CD4-positive, alpha-beta T cell (primary cell): ENCODE measurements around the gene SIGLEC10. TPM values are rescaled to one million over a fixed set of nuclear protein-coding genes. Genes with fewer than 3 reads are reported as not detected.
"Not testable (repeated sequence)": the region's sequence is repeated elsewhere in the genome, so short reads cannot be mapped to it uniquely, and the experiment has no call there.

Experiments
- ATAC-seq: fragments of 200-7000 bp; cut with Tn5 transposase; one replicate; pipeline ENCODE4 v1.10.0; 2022; ENCODE audit warnings: mild to moderate bottlenecking; ENCODE audit not compliant: poor library complexity
- CTCF ChIA-PET: fragments of 350-600 bp; sonication (Branson Sonifier 250); formaldehyde crosslinking; loops from one replicate; lab custom pipeline; 2021; ENCODE audit warnings: antibody characterized with exemption, inconsistent platforms; lab: Charles Lee
- POLR2A ChIA-PET: fragments of 350-600 bp; sonication (Branson Sonifier 250); formaldehyde crosslinking; loops from one replicate; lab custom pipeline; 2021; ENCODE audit warnings: antibody characterized with exemption, inconsistent platforms; lab: Charles Lee
- DNase-seq, 14 experiments: peaks; one replicate each; pipeline ENCODE4 v3.0.0-alpha.2; 2013 to 2020; ENCODE audit warnings: mixed read lengths in 2 of 14
- H3K27ac ChIP-seq, 2 donors: one replicate each; pipeline versions ENCODE4 v1.5.1 to v1.7.0; 2013; ENCODE audit warnings: low read length in 2 of 2, low read depth in 1 of 2, mild to moderate bottlenecking in 1 of 2
- H3K27me3 ChIP-seq, 2 experiments: 1 replicate in 1 of 2; 2 replicates in 1 of 2; pipeline versions ENCODE4 v1.6.1 to v1.7.0; 2013; ENCODE audit warnings: low read length in 2 of 2, control low read depth in 1 of 2, mild to moderate bottlenecking in 1 of 2, moderate library complexity in 1 of 2; ENCODE audit not compliant: insufficient read depth in 2 of 2, control insufficient read depth in 1 of 2
- H3K36me3 ChIP-seq: one replicate; pipeline ENCODE4 v1.6.1; 2013; ENCODE audit warnings: low read length, control low read depth; ENCODE audit not compliant: insufficient read depth
- H3K4me1 ChIP-seq: one replicate; pipeline ENCODE4 v1.6.1; 2013; ENCODE audit warnings: low read length, control low read depth; ENCODE audit not compliant: insufficient read depth
- H3K4me3 ChIP-seq: one replicate; pipeline ENCODE4 v1.5.1; 2013; ENCODE audit warnings: mild to moderate bottlenecking, low read length, moderate library complexity
- H3K9me3 ChIP-seq, 2 experiments: 1 replicate in 1 of 2; 2 replicates in 1 of 2; pipeline versions ENCODE4 v1.6.1 to v1.7.0; 2013; ENCODE audit warnings: low read length in 2 of 2, mild to moderate bottlenecking in 2 of 2, control low read depth in 1 of 2, moderate library complexity in 1 of 2; ENCODE audit not compliant: control insufficient read depth in 1 of 2, insufficient read depth in 1 of 2
- H3K27ac Mint-ChIP-seq: one replicate; pipeline ENCODE4 v1.8.0; 2020; ENCODE audit warnings: mixed read lengths
- H3K27me3 Mint-ChIP-seq: one replicate; pipeline ENCODE4 v1.8.0; 2021; ENCODE audit warnings: mixed read lengths
- H3K36me3 Mint-ChIP-seq: one replicate; pipeline ENCODE4 v1.8.0; 2021; ENCODE audit warnings: low read depth, mixed read lengths
- H3K4me1 Mint-ChIP-seq: one replicate; pipeline ENCODE4 v1.8.0; 2021; ENCODE audit warnings: low read depth, mixed read lengths
- H3K4me3 Mint-ChIP-seq: one replicate; pipeline ENCODE4 v1.8.0; 2020; ENCODE audit warnings: mild to moderate bottlenecking, mixed read lengths
- H3K9me3 Mint-ChIP-seq: one replicate; pipeline ENCODE4 v1.8.0; 2020; ENCODE audit warnings: mixed read lengths
- intact Hi-C, 2 experiments: fragments of 100-400 bp; cut with DNase I in 1 of 2; cut with micrococcal nuclease in 1 of 2; formaldehyde crosslinking; loops; one replicate each; pipeline versions ENCODE4 v1.15.1 to v1.9.0; 2023 to 2025; cut with DNase I, micrococcal nuclease
- total RNA-seq, 174 experiments: library from RNA in 2 of 174; stranded (reverse) in 2 of 174; gene quantifications; one replicate each; pipeline ENCODE4 v1.2.3 and lab custom pipeline; 2021 to 2026
- TF ChIP-seq, protein P1 (sequence below): fragments of 200-600 bp; IDR thresholded peaks from one replicate; pipeline ENCODE4 v1.8.0; 2022; ENCODE audit warnings: antibody characterized with exemption, mild to moderate bottlenecking

The SIGLEC10 gene
- total RNA-seq, 2 experiments from 2014 or later, result 0.39 to 0.58 TPM

GRCh38 chr19:51410950-51411748 lies 6.3 kb downstream of the SIGLEC10 start:
- intact Hi-C loops, result no loop called here
- Mint-ChIP-seq H3K27ac (no peak overlapping the region), H3K36me3 (no peaks in the 10 kb centered on the region), H3K4me1 (no peaks in the 10 kb centered on the region), H3K9me3 (no peaks in the 10 kb centered on the region), H3K4me3 (no peak overlapping the region), H3K27me3 (peaks cover 13% of the 10 kb centered on the region)
- Histone ChIP-seq H3K27me3 (no peaks in the 10 kb centered on the region), H3K36me3 (no peaks in the 10 kb centered on the region), H3K4me1 (no peaks in the 10 kb centered on the region), H3K9me3 (no peaks in the 10 kb centered on the region), H3K4me3 (no peak overlapping the region), H3K27ac (no peak overlapping the region)
- TF ChIP-seq, protein P1, sequence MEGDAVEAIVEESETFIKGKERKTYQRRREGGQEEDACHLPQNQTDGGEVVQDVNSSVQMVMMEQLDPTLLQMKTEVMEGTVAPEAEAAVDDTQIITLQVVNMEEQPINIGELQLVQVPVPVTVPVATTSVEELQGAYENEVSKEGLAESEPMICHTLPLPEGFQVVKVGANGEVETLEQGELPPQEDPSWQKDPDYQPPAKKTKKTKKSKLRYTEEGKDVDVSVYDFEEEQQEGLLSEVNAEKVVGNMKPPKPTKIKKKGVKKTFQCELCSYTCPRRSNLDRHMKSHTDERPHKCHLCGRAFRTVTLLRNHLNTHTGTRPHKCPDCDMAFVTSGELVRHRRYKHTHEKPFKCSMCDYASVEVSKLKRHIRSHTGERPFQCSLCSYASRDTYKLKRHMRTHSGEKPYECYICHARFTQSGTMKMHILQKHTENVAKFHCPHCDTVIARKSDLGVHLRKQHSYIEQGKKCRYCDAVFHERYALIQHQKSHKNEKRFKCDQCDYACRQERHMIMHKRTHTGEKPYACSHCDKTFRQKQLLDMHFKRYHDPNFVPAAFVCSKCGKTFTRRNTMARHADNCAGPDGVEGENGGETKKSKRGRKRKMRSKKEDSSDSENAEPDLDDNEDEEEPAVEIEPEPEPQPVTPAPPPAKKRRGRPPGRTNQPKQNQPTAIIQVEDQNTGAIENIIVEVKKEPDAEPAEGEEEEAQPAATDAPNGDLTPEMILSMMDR, result no peak
- ATAC-seq (no peak), DNase-seq (no peak)
- POLR2A ChIA-PET, result no interaction called here
- CTCF ChIA-PET, result no interaction called here

GRCh38 chr19:51407511-51408131 lies 9.8 kb downstream of the SIGLEC10 start:
- H3K4me1 ChIP-seq, result no peaks in the 10 kb centered on the region
- CTCF ChIA-PET, result interaction anchor here (1.1 to 1.3 kb wide), 4 partner anchors 14 to 69 kb away, joined by 3 to 6 read pairs (median 4); no protein-coding TSS in a partner anchor
- no peaks in the 10 kb centered on the region for H3K27me3 ChIP-seq
- ATAC-seq, result peak; percentile 37
- DNase-seq, result peak in 5 of 14 experiments; percentile 11 to 65 (median 50)
- H3K9me3 ChIP-seq, result peaks cover 8 to 15% of the 10 kb centered on the region in 2 experiments
- Mint-ChIP-seq H3K27me3 (peaks cover 16% of the 10 kb centered on the region), H3K4me1 (no peaks in the 10 kb centered on the region), H3K4me3 (no peak overlapping the region), H3K9me3 (no peaks in the 10 kb centered on the region), H3K36me3 (no peaks in the 10 kb centered on the region), H3K27ac (no peak overlapping the region)
- H3K36me3 ChIP-seq, result no peaks in the 10 kb centered on the region
- TF ChIP-seq, protein P1, result no peak
- intact Hi-C loops, result loop anchor here in 1 of 2 experiments (1.0 kb wide), 1 partner anchor 68 kb away; no protein-coding TSS in a partner anchor
- no peak overlapping the region for H3K27ac ChIP-seq
- no peak overlapping the region for H3K4me3 ChIP-seq
- POLR2A ChIA-PET, result no interaction called here

- no peaks in the 10 kb centered on the region for H3K9me3 Mint-ChIP-seq
- Histone ChIP-seq H3K36me3 (no peaks in the 10 kb centered on the region), H3K9me3 (peaks cover 15 to 26% of the 10 kb centered on the region in 2 experiments), H3K4me1 (no peaks in the 10 kb centered on the region), H3K27me3 (no peaks in the 10 kb centered on the region), H3K4me3 (no peak overlapping the region), H3K27ac (no peak overlapping the region)
- ChIA-PET POLR2A (no interaction called here), CTCF (no interaction called here)
- no peaks in the 10 kb centered on the region for H3K36me3 Mint-ChIP-seq
- intact Hi-C loops, result no loop called here
- H3K27ac Mint-ChIP-seq, result no peak overlapping the region
- DNase-seq, result no peak
- peaks cover 6% of the 10 kb centered on the region for H3K27me3 Mint-ChIP-seq
- TF ChIP-seq, protein P1, result no peak
- H3K4me1 Mint-ChIP-seq, result no peaks in the 10 kb centered on the region
- no peak overlapping the region for H3K4me3 Mint-ChIP-seq
- ATAC-seq, result no peak
These were observed 15.3 kb downstream of the SIGLEC10 start for GRCh38 chr19:51402117-51402516.

DNA sequence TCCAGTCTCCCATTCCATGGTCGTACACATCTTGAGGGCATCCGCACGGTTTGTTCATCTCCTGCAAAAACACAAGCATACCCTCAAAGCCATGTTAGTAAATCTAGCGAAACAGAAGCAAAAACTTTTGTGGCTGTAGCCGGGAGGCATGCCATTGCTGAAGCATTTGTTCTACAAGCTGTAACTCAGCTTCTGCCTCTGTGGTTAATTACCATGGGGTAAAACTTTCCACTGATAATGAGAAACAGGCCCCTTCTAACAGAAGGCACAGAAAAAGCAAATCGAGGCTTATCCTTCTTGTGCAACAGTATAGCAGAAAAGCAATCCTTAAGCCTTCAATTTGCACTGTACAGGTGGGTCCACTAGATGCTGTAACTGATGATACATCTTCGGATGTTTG lies 17.5 kb downstream of the SIGLEC10 start:
- H3K27me3 ChIP-seq, CTCF ChIA-PET, H3K4me1 Mint-ChIP-seq, ATAC-seq, intact Hi-C loops, H3K4me1 ChIP-seq, DNase-seq, H3K4me3 Mint-ChIP-seq, H3K27ac ChIP-seq, H3K27ac Mint-ChIP-seq, H3K36me3 ChIP-seq, POLR2A ChIA-PET, H3K4me3 ChIP-seq, H3K27me3 Mint-ChIP-seq, H3K36me3 Mint-ChIP-seq, H3K9me3 Mint-ChIP-seq: not testable (repeated sequence)
- H3K9me3 ChIP-seq, result peaks cover 15 to 26% of the 10 kb centered on the region in 2 experiments
